Gastroesophageal sphincter (tissue), 4 donors: ENCODE measurements around the gene MYOCD. TPM values are rescaled to one million over a fixed set of nuclear protein-coding genes. Genes with fewer than 3 reads are reported as not detected.

ENCODE experiments used
- ATAC-seq: fragments of 150-250 bp; one replicate; pipeline ENCODE4 v1.9.1; 2016; ENCODE audit warnings: mild to moderate bottlenecking, moderate library complexity
- H3K27ac ChIP-seq, 4 donors: fragments of 200-600 bp; sonication (generic) in 3 of 4; 1 replicate in 3 of 4; 2 replicates in 1 of 4; pipeline ENCODE4 v1.5.1; 2016 to 2019
- H3K27me3 ChIP-seq: fragments of 200-600 bp; sonication (generic); one replicate; pipeline ENCODE4 v1.5.1; 2019
- H3K36me3 ChIP-seq, 2 donors: fragments of 200-600 bp; sonication (generic); one replicate each; pipeline ENCODE4 v1.5.1; 2019; ENCODE audit warnings: control low read depth in 1 of 2
- H3K4me1 ChIP-seq, 3 donors: fragments of 200-600 bp; sonication (generic); 1 replicate in 2 of 3; 2 replicates in 1 of 3; pipeline ENCODE4 v1.5.1; 2016 to 2019; ENCODE audit warnings: control low read depth in 2 of 3
- H3K4me3 ChIP-seq, 2 donors: fragments of 200-600 bp; sonication (generic); one replicate each; pipeline ENCODE4 v1.5.1; 2019; ENCODE audit warnings: mild to moderate bottlenecking in 1 of 2, moderate library complexity in 1 of 2
- H3K9me3 ChIP-seq, 3 donors: fragments of 200-600 bp; sonication (generic); one replicate each; pipeline ENCODE4 v1.5.1; 2017 to 2019; ENCODE audit warnings: control low read depth in 2 of 3
- CTCF ChIP-seq, 4 experiments: fragments of 200-600 bp in 2 of 4; fragments of 450-650 bp in 2 of 4; sonication (generic) in 1 of 4; IDR thresholded peaks; one replicate each; pipeline ENCODE4 v1.5.1; 2017 to 2019; ENCODE audit warnings: antibody characterized with exemption in 4 of 4, mild to moderate bottlenecking in 2 of 4, moderate library complexity in 2 of 4
- EP300 ChIP-seq: sonication (generic); formaldehyde crosslinking; IDR thresholded peaks from one replicate; pipeline ENCODE4 v1.6.1; 2017; ENCODE audit warnings: antibody characterized with exemption, mild to moderate bottlenecking
- POLR2A ChIP-seq, 2 donors: fragments of 450-650 bp; IDR thresholded peaks; one replicate each; pipeline ENCODE4 v1.6.1; 2017; ENCODE audit warnings: antibody characterized with exemption in 2 of 2, mild to moderate bottlenecking in 2 of 2, moderate library complexity in 1 of 2
- POLR2AphosphoS5 ChIP-seq: sonication (generic); formaldehyde crosslinking; IDR thresholded peaks from one replicate; pipeline ENCODE4 v1.6.1; 2017; ENCODE audit warnings: antibody characterized with exemption
- whole genome bisulfite sequencing, 2 donors: methylation state at CpG; one replicate each; pipeline ENCODE4 v1.1.5; 2018; ENCODE audit warnings: low coverage in 1 of 2; 5-methylcytosine and 5-hydroxymethylcytosine counted together
- total RNA-seq, 4 donors: library from RNA; depleted of rRNA; stranded (reverse); fragments of >200 nt; gene quantifications; one replicate each; pipeline ENCODE4 v1.1.0, GENCODE V29; 2016

The MYOCD gene
- total RNA-seq, 4 donors from 2014 or later: 93.0 to 219 (median 120) TPM

- Histone ChIP-seq H3K36me3 (no peaks in the 10 kb centered on the region), H3K9me3 (no peaks in the 10 kb centered on the region), H3K27me3 (no peaks in the 10 kb centered on the region), H3K4me3 (no peak overlapping the region), H3K4me1 (peaks cover 0 to 10% (median 6%) of the 10 kb centered on the region in 3 donors), H3K27ac (no peak overlapping the region)
- TF ChIP-seq CTCF (IDR thresholded peaks at IDR 0.05) (no peak), POLR2A (IDR thresholded peaks at IDR 0.05) (no peak)
- 53 to 70% methylated on average over 3 of the region's 6 CpGs for WGBS, 2 donors
- ATAC-seq: no peak
Observed at GRCh38 chr17:12794919-12795532, 129.3 kb downstream of the MYOCD start.

- TF ChIP-seq EP300 (no peak), POLR2AphosphoS5 (no peak), POLR2A (IDR thresholded peaks at IDR 0.05) (no peak), CTCF (IDR thresholded peaks at IDR 0.05) (no peak)
Observed at GRCh38 chr17:12800855-12801365, 135.2 kb downstream of the MYOCD start.

DNA sequence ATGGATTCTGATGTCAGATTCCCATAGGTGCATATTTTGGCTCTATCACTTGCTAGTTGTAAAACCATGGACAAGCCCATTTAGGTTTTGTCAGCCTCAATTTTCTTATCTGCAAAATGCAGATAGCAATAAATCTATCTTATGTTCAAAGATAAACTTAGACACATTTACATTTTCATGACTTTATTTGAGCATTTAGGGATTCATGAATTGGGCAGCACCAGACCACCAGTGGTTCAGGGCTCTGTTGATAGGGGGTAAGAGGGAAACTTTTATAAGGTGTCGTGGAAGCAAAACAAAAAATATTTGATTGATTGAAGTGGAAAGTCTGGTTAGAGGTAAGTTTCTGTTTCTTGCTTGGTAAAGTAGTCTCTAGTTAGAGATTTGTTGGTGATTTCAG is 140.9 kb downstream of the MYOCD start:
- no peak overlapping the region for H3K27ac ChIP-seq
- 86 to 100% methylated on average over 1 of the region's 1 CpG for WGBS, 2 donors
- no peak for TF ChIP-seq CTCF (IDR thresholded peaks at IDR 0.05)
- no peaks in the 10 kb centered on the region for H3K36me3 ChIP-seq
- H3K9me3 ChIP-seq: peaks cover 0 to 14% (median 0%) of the 10 kb centered on the region in 3 donors
- H3K4me1 ChIP-seq: no peaks in the 10 kb centered on the region
- no peak for ATAC-seq
- H3K4me3 ChIP-seq: no peak overlapping the region
- H3K27me3 ChIP-seq: no peaks in the 10 kb centered on the region

More at GRCh38 chr17:12800855-12801365, 135.2 kb downstream of the MYOCD start:
- H3K9me3 ChIP-seq: no peaks in the 10 kb centered on the region
- H3K4me3 ChIP-seq: no peak overlapping the region
- H3K4me1 ChIP-seq: no peaks in the 10 kb centered on the region
- H3K27ac ChIP-seq: no peak overlapping the region
- H3K27me3 ChIP-seq: no peaks in the 10 kb centered on the region
- no peak for ATAC-seq
- 54 to 72% methylated on average over 2 to 3 of the region's 3 CpGs for WGBS, 2 donors
- H3K36me3 ChIP-seq: no peaks in the 10 kb centered on the region

GRCh38 chr17:12808723-12809122 is 143.0 kb downstream of the MYOCD start:
- no peak for TF ChIP-seq EP300
- TF ChIP-seq POLR2A (IDR thresholded peaks at IDR 0.05): no peak
- TF ChIP-seq CTCF (IDR thresholded peaks at IDR 0.05): no peak
- no peak for TF ChIP-seq POLR2AphosphoS5
- Histone ChIP-seq H3K36me3 (no peaks in the 10 kb centered on the region), H3K9me3 (peaks cover 0 to 14% (median 0%) of the 10 kb centered on the region in 3 donors), H3K27ac (no peak overlapping the region), H3K4me3 (no peak overlapping the region), H3K27me3 (no peaks in the 10 kb centered on the region), H3K4me1 (no peaks in the 10 kb centered on the region)
- no peak for ATAC-seq
- WGBS, 2 donors: 76 to 78% methylated on average over 1 to 3 of the region's 3 CpGs

DNA sequence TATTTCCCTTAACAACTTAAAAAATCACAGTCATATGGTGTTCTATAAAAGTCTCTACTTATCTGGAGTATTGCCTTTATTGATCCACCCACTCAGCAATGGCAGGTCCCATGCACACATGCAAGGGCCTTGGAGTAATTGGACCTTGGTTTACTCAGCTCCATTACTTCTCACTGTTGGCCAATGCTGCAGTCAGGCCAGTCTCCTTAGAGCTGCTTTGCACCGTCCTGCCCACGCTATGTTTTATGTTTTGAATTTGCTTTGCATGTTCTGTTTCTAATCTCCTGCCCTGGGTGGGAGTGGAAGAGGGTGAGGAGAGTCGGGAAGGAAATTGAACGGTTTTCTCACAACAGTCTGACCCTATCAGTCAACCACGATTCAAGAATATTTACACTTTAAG is 147.2 kb downstream of the MYOCD start:
- ATAC-seq: no peak
- TF ChIP-seq POLR2AphosphoS5 (no peak), POLR2A (IDR thresholded peaks at IDR 0.05) (no peak), EP300 (no peak), CTCF (IDR thresholded peaks at IDR 0.05) (no peak)
- no peaks in the 10 kb centered on the region for H3K27me3 ChIP-seq
- H3K27ac ChIP-seq: no peak overlapping the region
- H3K9me3 ChIP-seq: peaks cover 0 to 12% (median 0%) of the 10 kb centered on the region in 3 donors
- no peaks in the 10 kb centered on the region for H3K36me3 ChIP-seq
- H3K4me1 ChIP-seq: no peaks in the 10 kb centered on the region
- H3K4me3 ChIP-seq: no peak overlapping the region
- 29% methylated on average over 5 of the region's 5 CpGs; no CpG with 5 or more reads in 1 of the 2 donors for WGBS, 2 donors
